MG63 (cell line): ENCODE data around the gene TTLL11. TPM values are rescaled to one million over a fixed set of nuclear protein-coding genes. Genes with fewer than 3 reads are reported as not detected.

Experiments used
- DNase-seq: peaks from one replicate; pipeline ENCODE4 v3.0.0-alpha.2; 2020
- H3K27me3 ChIP-seq: fragments of 250-450 bp; sonication (Bioruptor Pico); 2 replicates; pipeline ENCODE4 v1.5.1; 2020; ENCODE audit warnings: mild to moderate bottlenecking, moderate library complexity
- H3K36me3 ChIP-seq: fragments of 250-450 bp; sonication (Bioruptor Pico); 2 replicates; pipeline ENCODE4 v1.5.1; 2020; ENCODE audit warnings: mild to moderate bottlenecking, moderate library complexity
- H3K4me3 ChIP-seq: fragments of 250-450 bp; sonication (Bioruptor Pico); 2 replicates; pipeline ENCODE4 v1.5.1; 2020; ENCODE audit warnings: mild to moderate bottlenecking, moderate library complexity
- H3K9me3 ChIP-seq: fragments of 250-450 bp; sonication (Bioruptor Pico); 2 replicates; pipeline ENCODE4 v1.5.1; 2020; ENCODE audit warnings: mild to moderate bottlenecking, moderate library complexity
- total RNA-seq: library from RNA; depleted of rRNA; stranded (reverse); fragments of >200 nt; shearing (Covaris generic); gene quantifications from 2 replicates; pipeline ENCODE4 v1.2.3, GENCODE V29; 2014; ENCODE audit warnings: low replicate concordance

TTLL11 gene
- total RNA-seq, 1 experiment from 2014 or later, result 3.2 TPM

DNA sequence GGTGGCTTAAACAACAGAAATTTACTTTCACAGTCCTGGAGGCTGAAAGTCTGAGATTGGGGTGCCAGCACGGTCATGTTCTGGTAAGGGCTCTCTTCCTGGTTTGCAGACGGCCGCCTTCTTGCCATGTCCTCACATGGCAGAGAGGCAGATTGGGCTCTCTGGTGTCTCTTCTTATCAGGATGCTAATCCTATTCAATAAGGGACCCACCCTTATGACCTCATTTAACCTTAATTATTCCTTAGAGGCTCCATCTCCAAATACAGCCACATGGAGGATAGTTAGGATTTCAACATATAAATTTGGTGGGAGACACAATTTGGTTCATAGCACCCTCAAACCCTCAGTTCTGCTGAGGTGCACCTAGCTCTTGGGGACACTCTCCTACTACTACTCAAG is 261.2 kb downstream of the TTLL11 start:
- no peaks in the 10 kb centered on the region for H3K9me3 ChIP-seq
- no peak overlapping the region for H3K4me3 ChIP-seq
- H3K36me3 ChIP-seq, result no peaks in the 10 kb centered on the region
- no peaks in the 10 kb centered on the region for H3K27me3 ChIP-seq
- DNase-seq, result no peak

DNA sequence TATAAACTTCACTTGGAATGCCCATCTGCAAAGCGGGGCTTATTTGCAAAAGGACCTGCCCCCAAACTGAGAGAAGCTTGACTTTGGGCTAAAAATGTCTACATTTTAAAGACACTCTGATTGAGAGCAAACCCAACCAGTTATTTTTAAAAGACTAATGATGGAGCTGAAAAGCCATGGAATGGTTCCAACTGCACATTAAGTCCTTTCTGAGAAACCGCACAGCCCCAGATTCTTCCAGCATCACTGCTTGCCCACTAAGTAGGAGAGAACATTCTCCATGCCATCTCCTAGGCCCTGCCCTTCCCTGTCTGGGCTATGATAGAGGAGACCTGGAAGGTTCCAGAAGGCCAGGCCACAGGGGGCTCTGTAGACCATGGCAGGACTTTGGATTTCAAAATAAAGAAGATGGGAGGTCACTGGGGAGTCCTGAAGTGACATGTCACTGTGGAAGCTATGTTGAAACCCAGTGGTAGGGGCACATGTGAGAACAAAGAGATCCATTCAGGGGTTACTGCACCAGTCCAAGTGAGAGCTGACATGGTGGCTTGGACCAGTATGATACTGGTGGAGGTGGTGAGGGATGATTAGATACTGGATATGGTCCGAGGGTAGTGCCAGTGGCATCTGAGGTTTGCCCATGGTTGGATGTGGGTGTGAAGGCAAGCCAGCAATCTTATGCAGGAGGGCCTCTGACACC is 262.5 kb downstream of the TTLL11 start:
- Histone ChIP-seq H3K9me3 (no peaks in the 10 kb centered on the region), H3K4me3 (no peak overlapping the region), H3K36me3 (no peaks in the 10 kb centered on the region), H3K27me3 (no peaks in the 10 kb centered on the region)
- no peak for DNase-seq

DNA sequence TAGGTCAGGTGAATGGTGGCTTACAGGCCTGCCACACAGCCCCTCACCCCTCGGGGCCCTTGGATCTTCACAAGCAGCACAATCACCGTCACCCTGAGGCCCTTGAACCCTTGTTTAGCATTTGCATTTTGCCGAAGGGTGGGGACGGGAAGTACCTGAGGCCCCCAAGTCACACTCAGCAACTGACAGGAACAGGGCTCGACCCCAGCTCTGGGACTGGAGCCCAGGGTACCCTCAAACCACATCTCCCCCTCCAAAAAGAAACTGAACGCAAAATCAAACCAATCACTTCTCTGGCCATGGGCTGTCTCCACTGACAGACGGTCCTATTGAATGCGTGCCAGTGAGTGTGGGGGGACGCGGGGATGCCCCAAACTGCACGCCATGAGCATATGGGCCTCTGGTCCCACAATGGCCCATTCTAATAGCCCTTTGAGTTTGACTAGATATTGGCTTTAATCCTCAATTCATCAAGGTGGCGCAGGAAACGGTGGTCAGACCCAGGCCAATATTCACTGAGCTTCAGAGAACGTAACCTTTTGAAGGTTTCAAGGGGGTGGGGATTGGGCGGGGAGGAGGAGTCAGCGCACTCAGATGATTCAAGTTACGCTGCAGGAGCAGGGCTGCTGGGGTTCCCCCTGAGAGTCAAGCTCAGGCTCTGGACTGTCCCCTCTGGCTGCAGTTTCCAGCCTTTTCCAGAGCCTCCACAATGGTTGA is 265.7 kb downstream of the TTLL11 start:
- no peaks in the 10 kb centered on the region for H3K36me3 ChIP-seq
- no peak overlapping the region for H3K4me3 ChIP-seq
- no peaks in the 10 kb centered on the region for H3K9me3 ChIP-seq
- H3K27me3 ChIP-seq, result no peaks in the 10 kb centered on the region
- DNase-seq, result no peak

DNA sequence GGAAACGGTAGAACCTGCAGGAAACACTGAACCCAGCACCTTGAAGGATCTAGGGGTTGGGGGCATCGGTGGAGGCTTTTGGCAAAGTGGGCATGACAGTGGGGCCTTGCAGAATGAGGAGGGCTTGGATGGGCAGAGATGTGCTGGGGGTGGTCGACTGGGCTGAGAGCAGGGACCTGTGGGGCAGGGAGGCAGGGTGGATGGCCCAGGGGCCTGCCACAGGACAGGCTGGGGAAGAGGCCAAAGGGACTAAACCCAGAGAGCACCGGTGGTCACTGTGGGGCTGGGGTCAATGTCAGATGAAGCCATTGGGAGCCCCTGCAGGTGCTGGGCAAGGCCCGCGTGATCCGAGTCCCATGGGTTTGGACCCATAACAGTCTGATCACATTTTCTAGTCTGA is 266.4 kb downstream of the TTLL11 start:
- Histone ChIP-seq H3K27me3 (no peaks in the 10 kb centered on the region), H3K4me3 (no peak overlapping the region), H3K36me3 (no peaks in the 10 kb centered on the region), H3K9me3 (no peaks in the 10 kb centered on the region)
- no peak for DNase-seq

DNA sequence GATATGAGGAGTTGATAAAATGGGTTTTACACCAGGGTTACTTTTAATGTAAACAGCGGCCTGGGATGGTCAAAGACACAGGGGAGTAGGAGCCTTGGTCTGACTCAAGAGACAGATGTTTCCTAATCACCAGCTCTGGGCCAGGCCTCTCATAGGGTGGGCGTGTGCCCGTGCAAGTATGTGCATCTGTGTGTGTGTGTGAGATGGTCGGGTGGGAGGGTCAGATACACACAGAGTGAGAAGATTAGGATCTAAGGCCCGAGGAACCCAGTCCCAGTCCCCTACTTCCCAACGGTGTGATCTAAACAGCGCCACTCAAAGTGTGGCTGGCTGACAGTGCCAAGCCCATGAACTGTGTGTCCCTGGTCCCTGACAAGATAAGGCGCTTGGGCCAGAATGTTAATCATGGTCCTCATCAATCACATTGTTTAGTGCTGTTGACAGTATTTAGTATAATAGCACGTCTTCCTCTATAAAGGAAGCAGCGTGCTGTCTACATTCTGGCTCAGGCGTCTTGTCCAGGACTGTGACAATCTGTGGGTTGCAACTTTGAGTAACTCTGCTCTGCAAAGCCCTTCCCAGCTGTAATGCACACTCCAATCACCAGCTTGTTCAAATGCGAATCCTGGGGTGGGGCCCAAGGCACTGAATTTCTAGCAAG is 267.9 kb downstream of the TTLL11 start:
- no peak overlapping the region for H3K4me3 ChIP-seq
- H3K36me3 ChIP-seq, result no peaks in the 10 kb centered on the region
- DNase-seq, result no peak
- H3K27me3 ChIP-seq, result no peaks in the 10 kb centered on the region
- no peaks in the 10 kb centered on the region for H3K9me3 ChIP-seq

DNA sequence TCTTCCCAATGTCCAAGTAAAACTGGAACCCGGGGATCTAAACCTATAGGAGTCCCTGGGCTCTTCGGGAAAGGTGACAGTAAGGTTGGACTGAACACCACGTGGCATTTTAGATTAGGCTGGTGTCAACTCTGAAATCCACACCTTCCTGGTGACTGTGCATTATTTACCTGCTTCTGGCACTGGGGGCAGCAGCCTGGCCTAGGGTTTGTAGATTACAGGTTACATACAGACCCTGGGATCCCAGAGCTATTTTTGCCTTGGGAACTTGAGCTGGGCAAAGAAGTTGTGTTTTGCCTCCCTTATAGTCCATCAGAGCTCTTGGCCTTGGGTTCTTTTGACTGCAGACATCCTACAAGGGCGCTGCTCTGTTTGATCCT is 268.5 kb downstream of the TTLL11 start:
- H3K4me3 ChIP-seq, result no peak overlapping the region
- no peaks in the 10 kb centered on the region for H3K36me3 ChIP-seq
- H3K27me3 ChIP-seq, result no peaks in the 10 kb centered on the region
- no peak for DNase-seq
- no peaks in the 10 kb centered on the region for H3K9me3 ChIP-seq

DNA sequence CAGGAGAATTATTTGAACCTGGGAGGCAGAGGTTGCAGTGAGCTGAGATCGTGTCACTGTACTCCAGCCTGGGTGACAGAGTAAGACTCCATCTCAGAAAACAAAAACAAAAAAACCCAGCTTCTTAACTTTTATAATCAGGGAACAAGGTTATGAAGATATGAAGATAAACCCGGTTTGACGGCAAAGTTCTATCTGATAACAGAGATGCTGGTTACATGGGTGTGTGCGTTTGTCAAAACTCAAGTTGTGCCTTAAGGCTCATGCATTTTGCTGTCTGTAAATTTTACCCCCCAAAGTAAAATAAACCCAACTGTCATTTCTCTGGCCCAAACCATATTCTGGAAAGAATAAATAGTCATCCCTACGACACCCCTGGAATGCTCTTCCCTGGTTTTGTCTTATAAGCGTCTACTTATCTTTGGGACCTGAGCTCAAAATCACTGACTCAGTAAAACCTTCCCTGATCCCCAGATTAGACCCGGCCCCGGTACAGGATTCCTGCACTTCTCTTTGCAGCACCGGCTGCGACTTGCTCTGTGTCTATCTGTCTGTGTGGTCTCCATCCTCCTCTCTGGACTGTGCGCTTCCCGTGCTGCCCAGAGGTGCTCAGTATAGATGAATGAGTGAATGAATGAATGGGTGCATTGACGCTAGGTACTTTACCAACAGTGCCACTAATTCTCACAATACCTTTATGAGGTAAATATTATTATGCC is 269.5 kb downstream of the TTLL11 start:
- Histone ChIP-seq H3K9me3 (no peaks in the 10 kb centered on the region), H3K36me3 (no peaks in the 10 kb centered on the region), H3K27me3 (no peaks in the 10 kb centered on the region), H3K4me3 (no peak overlapping the region)
- no peak for DNase-seq

DNA sequence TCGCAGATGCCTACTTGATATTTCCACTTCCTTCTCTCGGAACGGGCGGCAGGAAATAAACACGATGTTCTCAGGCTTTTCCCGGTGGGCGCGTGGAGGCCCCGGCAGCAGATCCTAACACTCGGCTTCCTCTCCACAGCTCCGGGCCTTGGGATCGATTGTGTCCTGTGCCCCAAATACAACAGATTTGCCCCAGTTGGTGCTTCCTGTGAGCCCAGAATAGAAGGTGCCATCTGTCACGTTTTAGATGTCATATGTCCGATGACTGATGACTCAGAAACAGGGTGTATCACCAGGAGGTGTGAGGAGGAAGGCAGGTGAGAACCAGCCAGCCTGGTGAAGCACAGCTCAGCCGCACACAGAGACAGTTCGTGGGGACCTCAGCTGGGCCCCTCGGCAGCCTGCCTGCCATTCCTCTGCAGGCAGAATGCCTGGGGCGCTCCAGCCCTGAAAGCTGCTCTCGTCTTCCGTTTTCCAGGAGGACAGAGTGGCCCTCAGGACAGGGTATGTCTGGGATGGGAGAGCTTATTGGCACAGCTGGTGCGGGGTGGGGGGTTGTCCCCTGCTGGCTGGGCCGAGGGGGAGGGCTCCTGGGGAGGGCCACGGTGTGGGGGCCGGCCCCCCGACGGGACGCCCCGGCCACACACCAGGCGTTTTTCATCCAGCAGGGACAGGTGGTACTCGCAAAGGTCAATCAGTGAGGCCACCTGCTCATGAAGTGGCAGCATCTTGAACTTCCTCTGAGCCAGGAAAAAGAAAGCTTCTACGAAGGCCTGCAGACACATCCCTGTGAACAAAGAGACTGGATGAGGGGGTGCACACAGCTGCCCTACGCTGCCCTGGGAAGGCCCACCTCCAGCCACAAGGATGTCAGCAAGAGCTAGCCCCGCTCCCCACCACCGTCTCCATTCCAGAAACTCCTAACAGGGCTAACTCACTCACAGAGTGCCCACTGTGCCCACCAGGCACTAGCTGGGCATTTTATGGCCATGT is 270.7 kb downstream of the TTLL11 start:
- no peaks in the 10 kb centered on the region for H3K36me3 ChIP-seq
- no peaks in the 10 kb centered on the region for H3K9me3 ChIP-seq
- no peak for DNase-seq
- no peaks in the 10 kb centered on the region for H3K27me3 ChIP-seq
- no peak overlapping the region for H3K4me3 ChIP-seq

DNA sequence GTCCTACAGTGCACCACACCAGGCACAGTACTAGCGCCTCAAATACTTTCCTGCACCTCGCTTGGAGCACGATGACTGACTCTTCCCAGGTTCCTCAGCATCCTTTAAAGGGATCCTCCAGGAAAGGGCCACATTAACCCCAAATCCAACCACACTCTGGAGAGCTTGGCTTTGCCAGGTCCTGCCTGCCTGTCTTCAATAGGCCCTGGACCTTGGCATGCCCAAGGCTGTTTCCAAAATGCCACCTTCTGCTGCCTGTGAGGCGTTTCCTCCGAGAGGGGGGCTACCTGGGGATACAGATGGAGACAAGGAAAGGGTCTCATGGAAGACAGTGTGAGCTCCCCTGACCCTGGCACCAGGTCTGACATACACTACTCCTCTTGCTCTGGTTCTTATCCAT is 271.8 kb downstream of the TTLL11 start:
- Histone ChIP-seq H3K36me3 (no peaks in the 10 kb centered on the region), H3K9me3 (no peaks in the 10 kb centered on the region)
- DNase-seq, result no peak

DNA sequence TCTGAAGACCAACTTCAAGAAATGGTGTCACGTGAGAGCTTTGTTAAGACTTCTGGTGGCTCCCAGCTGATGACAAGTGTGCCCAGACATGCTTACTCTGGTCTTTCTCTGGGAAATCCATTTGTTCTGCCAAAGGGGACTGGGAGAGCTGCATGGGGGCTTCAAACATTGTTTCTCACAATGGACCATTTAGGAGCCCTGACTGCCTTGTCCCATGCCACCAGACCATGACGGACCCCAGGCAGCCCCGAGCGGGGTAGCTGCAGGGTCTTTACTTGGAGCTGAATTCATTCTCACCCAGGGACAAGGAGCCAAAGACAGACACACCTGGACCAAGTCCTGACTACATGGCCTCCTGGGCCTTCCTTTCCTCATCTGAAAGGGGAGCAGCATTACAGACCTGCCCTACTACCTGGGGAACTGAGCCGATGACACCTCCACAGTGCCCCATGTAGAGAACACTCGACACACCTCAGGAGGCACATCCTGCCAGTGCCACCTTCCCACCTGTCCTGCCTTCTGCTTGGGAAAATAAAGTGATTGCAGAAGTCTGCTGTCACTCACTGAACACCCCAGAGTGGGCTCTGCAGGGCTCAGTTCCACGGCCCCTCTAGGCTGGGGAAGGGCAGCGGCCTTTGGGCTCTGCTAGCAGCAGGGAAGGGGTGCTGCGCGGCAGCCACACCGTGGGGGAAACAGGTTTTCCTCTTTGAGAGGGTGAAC is 272.7 kb downstream of the TTLL11 start:
- H3K4me3 ChIP-seq, result no peak overlapping the region
- no peaks in the 10 kb centered on the region for H3K27me3 ChIP-seq
- no peaks in the 10 kb centered on the region for H3K9me3 ChIP-seq
- H3K36me3 ChIP-seq, result no peaks in the 10 kb centered on the region
- DNase-seq, result no peak

More for the DNA sequence above, 271.8 kb downstream of the TTLL11 start:
- no peak overlapping the region for H3K4me3 ChIP-seq
- H3K27me3 ChIP-seq, result no peaks in the 10 kb centered on the region

DNA sequence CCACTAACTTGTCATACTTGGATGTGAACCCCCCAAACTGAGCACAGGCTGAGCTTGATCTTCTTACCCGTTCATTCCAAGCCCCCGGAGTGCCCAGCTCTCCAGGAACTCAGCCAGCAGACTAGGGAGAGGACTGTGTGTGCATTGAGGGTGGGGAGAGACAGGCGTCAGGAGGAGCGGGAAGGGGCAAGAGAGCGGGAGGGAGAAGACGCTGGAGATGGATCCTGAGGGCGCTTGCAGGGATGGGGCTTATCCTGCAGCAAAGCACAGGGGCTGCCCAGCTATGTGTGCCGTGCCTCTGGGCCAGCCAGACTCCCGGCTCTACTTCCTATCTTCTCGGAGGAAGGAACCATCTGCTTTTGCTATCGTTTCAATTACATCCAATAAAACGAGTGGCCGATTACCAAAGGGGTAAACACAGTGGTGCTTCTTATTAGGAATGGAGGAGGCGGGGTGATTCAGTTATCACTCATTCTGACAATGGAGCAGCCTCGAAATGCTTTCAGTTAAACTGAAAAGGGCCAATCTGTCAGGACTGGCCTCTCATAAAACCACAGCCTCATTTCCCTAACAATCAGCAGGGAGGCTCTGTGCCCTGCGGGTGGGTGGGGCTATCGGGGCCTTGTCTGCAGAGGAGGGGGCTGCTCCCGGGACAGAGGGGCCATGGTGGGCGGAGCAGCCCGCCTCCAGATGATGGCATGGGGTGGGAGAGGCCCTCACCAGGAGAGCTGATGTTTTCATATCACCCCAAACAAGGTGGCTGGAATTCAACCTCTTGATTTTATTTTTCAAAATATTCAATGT is 273.5 kb downstream of the TTLL11 start:
- no peak overlapping the region for H3K4me3 ChIP-seq

DNA sequence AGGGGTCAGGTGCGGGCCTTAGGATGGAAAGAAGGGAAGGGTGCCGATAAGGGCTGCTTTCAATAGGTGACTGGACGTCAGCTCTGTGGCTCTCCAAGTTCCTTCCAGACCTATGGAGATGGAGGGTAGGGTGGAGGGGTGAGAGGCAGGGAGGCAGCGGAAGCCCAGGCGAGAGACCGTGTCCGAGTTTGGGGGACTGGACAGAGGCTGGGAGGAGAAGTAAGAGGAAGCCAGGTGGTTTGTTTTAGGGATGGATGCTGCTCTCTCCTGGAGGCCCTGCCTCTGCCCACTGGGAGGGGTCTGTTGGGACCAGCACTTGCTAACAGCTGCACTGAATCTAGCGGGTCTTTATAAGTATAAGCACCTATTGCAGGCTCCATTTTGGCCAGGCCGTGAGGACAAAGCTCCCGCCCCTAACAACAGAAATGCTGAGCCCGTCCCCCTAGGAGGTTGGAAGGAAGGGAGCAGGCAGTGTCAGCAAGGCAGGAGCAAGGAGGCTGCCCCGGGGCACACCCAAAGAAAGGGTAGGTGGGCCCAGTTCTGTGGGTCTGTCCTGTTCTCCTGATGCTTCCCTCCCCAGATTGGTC is 274.2 kb downstream of the TTLL11 start:
- Histone ChIP-seq H3K4me3 (no peak overlapping the region), H3K9me3 (no peaks in the 10 kb centered on the region), H3K27me3 (no peaks in the 10 kb centered on the region), H3K36me3 (no peaks in the 10 kb centered on the region)
- no peak for DNase-seq

More for the DNA sequence above, 273.5 kb downstream of the TTLL11 start:
- no peaks in the 10 kb centered on the region for H3K27me3 ChIP-seq
- no peaks in the 10 kb centered on the region for H3K36me3 ChIP-seq
- H3K9me3 ChIP-seq, result no peaks in the 10 kb centered on the region
- DNase-seq, result no peak

DNA sequence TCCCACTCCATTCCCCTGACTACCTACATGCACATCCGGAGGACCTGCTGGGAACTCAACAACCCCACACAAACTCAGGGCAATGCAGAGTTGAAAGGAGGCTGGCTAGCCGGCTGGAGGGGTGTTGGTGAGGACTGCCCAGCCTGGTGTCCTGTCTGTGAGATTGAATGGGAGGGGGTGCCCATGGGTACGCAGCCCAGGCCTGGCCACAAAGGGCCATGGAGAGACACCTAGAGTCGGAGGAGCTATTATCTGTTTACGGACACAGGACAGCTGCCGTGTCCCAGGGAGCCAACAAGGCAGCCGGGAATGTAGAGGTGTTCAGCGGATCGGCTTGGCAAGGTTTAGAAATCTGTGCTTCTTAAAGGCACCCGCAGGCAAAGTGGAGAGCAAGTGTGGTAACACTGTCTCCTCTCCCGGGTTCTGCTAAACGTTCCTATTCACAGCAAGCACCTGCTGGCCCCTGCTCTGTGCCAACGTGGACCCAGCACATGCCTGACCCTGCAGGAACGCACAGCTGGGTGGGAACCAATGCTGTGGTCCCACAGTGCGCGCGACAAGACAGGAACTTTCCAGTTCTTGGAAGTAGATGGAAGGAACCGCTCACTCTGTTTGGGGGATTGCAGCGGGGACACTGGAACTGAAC is 275.0 kb downstream of the TTLL11 start:
- Histone ChIP-seq H3K9me3 (no peaks in the 10 kb centered on the region), H3K36me3 (no peaks in the 10 kb centered on the region), H3K27me3 (no peaks in the 10 kb centered on the region), H3K4me3 (no peak overlapping the region)
- DNase-seq, result no peak

DNA sequence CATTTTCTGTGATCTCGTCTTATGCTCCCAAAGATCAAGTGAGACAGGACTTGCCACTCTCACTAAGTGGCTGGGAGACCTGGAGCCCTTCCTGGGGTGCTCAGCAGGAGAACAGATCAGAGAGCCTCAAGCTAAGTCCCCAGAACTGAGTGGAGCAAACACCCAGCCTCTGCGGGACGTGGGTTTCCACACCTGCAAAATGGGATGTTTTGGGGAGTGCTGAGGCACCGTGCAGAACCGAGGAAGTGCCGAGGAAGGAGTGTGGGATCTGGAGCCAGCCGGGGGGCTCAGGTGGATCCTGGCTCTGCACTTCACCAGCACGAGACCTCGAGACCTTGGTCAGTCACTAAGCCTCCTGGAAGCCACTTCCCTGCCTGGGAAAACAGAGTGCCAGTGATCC is 275.6 kb downstream of the TTLL11 start:
- H3K4me3 ChIP-seq, result no peak overlapping the region
- DNase-seq, result no peak
- H3K9me3 ChIP-seq, result no peaks in the 10 kb centered on the region
- H3K27me3 ChIP-seq, result no peaks in the 10 kb centered on the region
- no peaks in the 10 kb centered on the region for H3K36me3 ChIP-seq
